Stomach smooth muscle (tissue), 2 donors: ENCODE data around the gene IL18BP.
A peak's percentile ranks its signal among the peaks of the same experiment; 100 is the strongest.

Source experiments
- H3K27ac ChIP-seq: one replicate; pipeline ENCODE4 v1.7.0; 2013; ENCODE audit warnings: mild to moderate bottlenecking, low read length, inconsistent platforms
- H3K27me3 ChIP-seq, 2 donors: one replicate each; pipeline ENCODE4 v1.7.0; 2013; ENCODE audit warnings: low read length in 2 of 2; ENCODE audit not compliant: insufficient read depth in 2 of 2, control insufficient read depth in 1 of 2
- H3K36me3 ChIP-seq, 2 donors: one replicate each; pipeline ENCODE4 v1.7.0; 2013; ENCODE audit warnings: low read length in 2 of 2; ENCODE audit not compliant: control insufficient read depth in 2 of 2, insufficient read depth in 2 of 2
- H3K4me1 ChIP-seq: one replicate; pipeline ENCODE4 v1.7.0; 2013; ENCODE audit warnings: low read length; ENCODE audit not compliant: control insufficient read depth, insufficient read depth
- H3K4me3 ChIP-seq, 2 donors: one replicate each; pipeline ENCODE4 v1.7.0; 2013; ENCODE audit warnings: low read length in 2 of 2
- H3K9ac ChIP-seq, 2 donors: one replicate each; pipeline ENCODE4 v1.7.0; 2013; ENCODE audit warnings: low read length in 2 of 2, mild to moderate bottlenecking in 1 of 2
- H3K9me3 ChIP-seq, 2 donors: one replicate each; pipeline ENCODE4 v1.7.0; 2013; ENCODE audit warnings: low read length in 2 of 2; ENCODE audit not compliant: control insufficient read depth in 2 of 2
- donor health status: healthy.
- donor health status: Pancreatic carcinoma.

Gene IL18BP

GRCh38 chr11:72030472-72031045 is 31.9 kb downstream of the IL18BP start:
- Histone ChIP-seq H3K9me3 (no peaks in the 10 kb centered on the region), H3K4me3 (no peak overlapping the region), H3K36me3 (peaks cover 33 to 37% of the 10 kb centered on the region in 2 donors), H3K9ac (peak overlapping the region; percentile 3 to 30), H3K27me3 (no peaks in the 10 kb centered on the region), H3K27ac (no peak overlapping the region), H3K4me1 (peaks cover 29% of the 10 kb centered on the region)

- H3K9ac ChIP-seq, result no peak overlapping the region
- H3K36me3 ChIP-seq, result peaks cover 6 to 9% of the 10 kb centered on the region in 2 donors
- H3K27me3 ChIP-seq, result no peaks in the 10 kb centered on the region
- peak overlapping the region; percentile 53 for H3K27ac ChIP-seq
- H3K4me1 ChIP-seq, result peaks cover 54% of the 10 kb centered on the region
- no peaks in the 10 kb centered on the region for H3K9me3 ChIP-seq
- peak overlapping the region in 1 of 2 donors; percentile 29 for H3K4me3 ChIP-seq
These were observed 38.0 kb downstream of the IL18BP start for GRCh38 chr11:72036687-72037086.

- H3K27me3 ChIP-seq, result no peaks in the 10 kb centered on the region
- H3K9ac ChIP-seq, result peak overlapping the region; percentile 60 to 79
- H3K27ac ChIP-seq, result peak overlapping the region; percentile 99
- peaks cover 6 to 9% of the 10 kb centered on the region in 2 donors for H3K36me3 ChIP-seq
- no peaks in the 10 kb centered on the region for H3K9me3 ChIP-seq
- H3K4me3 ChIP-seq, result peak overlapping the region; percentile 86 to 91
- peaks cover 64% of the 10 kb centered on the region for H3K4me1 ChIP-seq
These were observed 39.0 kb downstream of the IL18BP start for GRCh38 chr11:72037554-72038311.

- H3K9me3 ChIP-seq, result no peaks in the 10 kb centered on the region
- peak overlapping the region; percentile 79 to 97 for H3K9ac ChIP-seq
- H3K4me3 ChIP-seq, result peak overlapping the region; percentile 86 to 91
- peaks cover 65% of the 10 kb centered on the region for H3K4me1 ChIP-seq
- H3K27me3 ChIP-seq, result no peaks in the 10 kb centered on the region
- H3K36me3 ChIP-seq, result peaks cover 6 to 8% of the 10 kb centered on the region in 2 donors
- H3K27ac ChIP-seq, result peak overlapping the region; percentile 99
These were observed 39.8 kb downstream of the IL18BP start for GRCh38 chr11:72038491-72038890.

- peak overlapping the region; percentile 79 to 97 for H3K9ac ChIP-seq
- H3K4me1 ChIP-seq, result peaks cover 61% of the 10 kb centered on the region
These were observed 40.5 kb downstream of the IL18BP start for GRCh38 chr11:72039031-72039855.

GRCh38 chr11:72039856-72040401 is 41.2 kb downstream of the IL18BP start:
- H3K4me3 ChIP-seq, result peak overlapping the region; percentile 86 to 91
- H3K36me3 ChIP-seq, result no peaks in the 10 kb centered on the region
- H3K4me1 ChIP-seq, result peaks cover 65% of the 10 kb centered on the region
- no peaks in the 10 kb centered on the region for H3K9me3 ChIP-seq
- peak overlapping the region; percentile 99 for H3K27ac ChIP-seq
- peak overlapping the region; percentile 79 to 97 for H3K9ac ChIP-seq
- no peaks in the 10 kb centered on the region for H3K27me3 ChIP-seq

More at GRCh38 chr11:72039031-72039855, 40.5 kb downstream of the IL18BP start:
- Histone ChIP-seq H3K27ac (peak overlapping the region; percentile 99), H3K27me3 (no peaks in the 10 kb centered on the region), H3K9me3 (no peaks in the 10 kb centered on the region), H3K4me3 (peak overlapping the region; percentile 86 to 91), H3K36me3 (peaks cover 0 to under 1% of the 10 kb centered on the region in 2 donors)

GRCh38 chr11:72040491-72041363 is 42.0 kb downstream of the IL18BP start:
- no peaks in the 10 kb centered on the region for H3K9me3 ChIP-seq
- H3K27me3 ChIP-seq, result no peaks in the 10 kb centered on the region
- H3K9ac ChIP-seq, result peak overlapping the region; percentile 79 to 97
- H3K4me1 ChIP-seq, result peaks cover 65% of the 10 kb centered on the region
- H3K36me3 ChIP-seq, result no peaks in the 10 kb centered on the region
- peak overlapping the region; percentile 99 for H3K27ac ChIP-seq
- peak overlapping the region; percentile 86 to 91 for H3K4me3 ChIP-seq

- H3K27me3 ChIP-seq, result no peaks in the 10 kb centered on the region
- H3K27ac ChIP-seq, result peak overlapping the region; percentile 99
- peaks cover 65% of the 10 kb centered on the region for H3K4me1 ChIP-seq
- H3K36me3 ChIP-seq, result no peaks in the 10 kb centered on the region
- H3K9ac ChIP-seq, result peak overlapping the region; percentile 79 to 97
- H3K9me3 ChIP-seq, result no peaks in the 10 kb centered on the region
- H3K4me3 ChIP-seq, result peak overlapping the region; percentile 86 to 91
These were observed 42.8 kb downstream of the IL18BP start for GRCh38 chr11:72041364-72042063.

GRCh38 chr11:72042064-72042745 is 43.5 kb downstream of the IL18BP start:
- no peaks in the 10 kb centered on the region for H3K9me3 ChIP-seq
- H3K4me3 ChIP-seq, result peak overlapping the region; percentile 86 to 91
- peaks cover 59% of the 10 kb centered on the region for H3K4me1 ChIP-seq
- H3K36me3 ChIP-seq, result no peaks in the 10 kb centered on the region
- H3K27ac ChIP-seq, result peak overlapping the region; percentile 99
- H3K9ac ChIP-seq, result peak overlapping the region; percentile 79 to 97
- H3K27me3 ChIP-seq, result no peaks in the 10 kb centered on the region
